ENCODE data around the gene ANKRD17. TPM values are rescaled to one million over a fixed set of nuclear protein-coding genes. Genes with fewer than 3 reads are reported as not detected.
"Not testable (repeated sequence)": the region's sequence is repeated elsewhere in the genome, so short reads cannot be mapped to it uniquely, and the experiment has no call there.

ANKRD17 gene
- total RNA-seq, 1 experiment from 2014 or later, result 66.8 TPM

DNA sequence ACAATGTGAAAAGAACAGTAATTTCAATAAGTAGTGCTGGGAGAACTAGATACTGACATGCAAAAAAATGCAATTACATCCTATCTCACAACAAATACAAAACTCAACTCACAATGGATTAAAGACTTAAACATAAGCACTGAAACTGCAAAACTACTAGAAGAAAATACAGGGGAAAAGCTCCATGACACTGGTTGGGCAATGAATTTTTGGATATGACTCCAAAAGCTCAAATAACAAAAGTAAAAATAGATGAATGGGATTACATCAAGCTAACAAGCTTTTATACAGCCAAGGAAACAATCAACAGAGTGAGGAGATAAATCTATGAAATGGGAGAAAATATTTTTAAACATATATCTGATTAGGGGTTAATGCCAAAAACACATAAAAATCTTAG lies 53.1 kb downstream of the ANKRD17 start:
- Mint-ChIP-seq H3K36me3 (ENCODE audit: insufficient read depth, unreplicated experiment) (peaks cover 7% of the 10 kb centered on the region), H3K4me1 (ENCODE audit: low read depth, unreplicated experiment) (peaks cover 9% of the 10 kb centered on the region), H3K9me3 (ENCODE audit: unreplicated experiment) (no peaks in the 10 kb centered on the region), H3K4me3 (ENCODE audit: unreplicated experiment) (no peak overlapping the region), H3K27me3 (ENCODE audit: insufficient read depth, unreplicated experiment) (no peaks in the 10 kb centered on the region), H3K27ac (ENCODE audit: unreplicated experiment) (no peak overlapping the region)
- H3K4me3 ChIP-seq (ENCODE audit: low read depth, low read length), result no peak overlapping the region
- TF ChIP-seq, protein P1, sequence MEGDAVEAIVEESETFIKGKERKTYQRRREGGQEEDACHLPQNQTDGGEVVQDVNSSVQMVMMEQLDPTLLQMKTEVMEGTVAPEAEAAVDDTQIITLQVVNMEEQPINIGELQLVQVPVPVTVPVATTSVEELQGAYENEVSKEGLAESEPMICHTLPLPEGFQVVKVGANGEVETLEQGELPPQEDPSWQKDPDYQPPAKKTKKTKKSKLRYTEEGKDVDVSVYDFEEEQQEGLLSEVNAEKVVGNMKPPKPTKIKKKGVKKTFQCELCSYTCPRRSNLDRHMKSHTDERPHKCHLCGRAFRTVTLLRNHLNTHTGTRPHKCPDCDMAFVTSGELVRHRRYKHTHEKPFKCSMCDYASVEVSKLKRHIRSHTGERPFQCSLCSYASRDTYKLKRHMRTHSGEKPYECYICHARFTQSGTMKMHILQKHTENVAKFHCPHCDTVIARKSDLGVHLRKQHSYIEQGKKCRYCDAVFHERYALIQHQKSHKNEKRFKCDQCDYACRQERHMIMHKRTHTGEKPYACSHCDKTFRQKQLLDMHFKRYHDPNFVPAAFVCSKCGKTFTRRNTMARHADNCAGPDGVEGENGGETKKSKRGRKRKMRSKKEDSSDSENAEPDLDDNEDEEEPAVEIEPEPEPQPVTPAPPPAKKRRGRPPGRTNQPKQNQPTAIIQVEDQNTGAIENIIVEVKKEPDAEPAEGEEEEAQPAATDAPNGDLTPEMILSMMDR (IDR thresholded peaks at IDR 0.05; ENCODE audit: insufficient read depth in 1 of 2, low read depth in 1 of 2, low read length in 1 of 2, severe bottlenecking in 1 of 2, unreplicated experiment in 1 of 2), result no peak
- no peaks in the 10 kb centered on the region for H3K27me3 ChIP-seq (replicated peaks; ENCODE audit: control insufficient read depth, insufficient read depth, low read length)
- no peaks in the 10 kb centered on the region for H3K9me3 ChIP-seq
- intact Hi-C loops (cut with micrococcal nuclease; ENCODE audit: unreplicated experiment), result no loop called here
- POLR2A ChIA-PET, result no interaction called here
- DNase-seq, result no peak
- CTCF ChIA-PET, result no interaction called here
- no TSS peak for BruUV-seq (replicated peaks)
- no peaks in the 10 kb centered on the region for H3K4me1 ChIP-seq
- H3K36me3 ChIP-seq (ENCODE audit: control insufficient read depth, insufficient read depth, low read length), result no peaks in the 10 kb centered on the region

DNA sequence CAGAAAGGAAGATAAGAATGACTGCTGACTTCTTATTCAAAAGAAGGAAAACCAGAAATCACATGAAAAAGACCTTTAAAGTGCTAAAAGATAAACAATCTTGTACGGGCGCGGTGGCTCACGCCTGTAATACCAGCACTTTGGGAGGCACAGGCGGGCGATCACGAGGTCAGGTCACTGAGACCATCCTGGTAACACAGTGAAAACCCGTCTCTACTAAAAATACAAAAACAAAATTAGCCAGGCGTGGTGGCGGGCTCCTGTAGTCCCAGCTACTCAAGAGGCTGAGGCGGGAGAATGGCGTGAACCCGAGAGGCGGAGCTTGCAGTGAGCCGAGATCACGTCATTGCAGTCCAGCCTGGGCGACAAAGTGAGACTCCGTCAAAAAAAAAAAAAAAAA lies 54.6 kb downstream of the ANKRD17 start:
- CTCF ChIA-PET; POLR2A ChIA-PET; H3K9me3 ChIP-seq; H3K27me3 ChIP-seq (replicated peaks; ENCODE audit: control insufficient read depth, insufficient read depth, low read length); H3K36me3 ChIP-seq (ENCODE audit: control insufficient read depth, insufficient read depth, low read length); H3K9me3 Mint-ChIP-seq (ENCODE audit: unreplicated experiment); H3K27me3 Mint-ChIP-seq (ENCODE audit: insufficient read depth, unreplicated experiment); H3K4me3 Mint-ChIP-seq (ENCODE audit: unreplicated experiment); H3K4me1 ChIP-seq; H3K27ac Mint-ChIP-seq (ENCODE audit: unreplicated experiment); BruUV-seq (replicated peaks); H3K4me1 Mint-ChIP-seq (ENCODE audit: low read depth, unreplicated experiment); DNase-seq; intact Hi-C loops (cut with micrococcal nuclease; ENCODE audit: unreplicated experiment); H3K36me3 Mint-ChIP-seq (ENCODE audit: insufficient read depth, unreplicated experiment); H3K4me3 ChIP-seq (ENCODE audit: low read depth, low read length): not testable (repeated sequence)

DNA sequence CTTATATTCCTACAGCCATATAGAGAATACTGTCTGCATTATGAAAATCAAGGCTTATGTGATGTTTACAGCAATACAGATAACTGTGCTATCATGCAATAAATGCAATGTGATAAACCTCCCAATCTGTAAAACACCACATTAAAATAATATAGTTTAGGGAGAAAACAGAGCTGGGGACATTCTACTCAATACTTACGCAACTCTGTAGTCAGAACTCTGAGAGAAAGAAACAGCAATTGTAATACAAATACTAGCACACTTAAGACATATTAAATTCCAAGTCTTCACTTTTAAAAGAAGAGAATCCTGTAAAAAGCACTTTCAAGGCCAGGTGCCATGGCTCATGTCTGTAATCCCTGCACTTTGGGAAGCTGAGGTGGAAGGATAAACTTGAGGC lies 61.4 kb downstream of the ANKRD17 start:
- Histone ChIP-seq H3K27me3 (replicated peaks; ENCODE audit: control insufficient read depth, insufficient read depth, low read length) (no peaks in the 10 kb centered on the region), H3K36me3 (ENCODE audit: control insufficient read depth, insufficient read depth, low read length) (no peaks in the 10 kb centered on the region), H3K9me3 (no peaks in the 10 kb centered on the region), H3K4me3 (ENCODE audit: low read depth, low read length) (no peak overlapping the region), H3K4me1 (no peaks in the 10 kb centered on the region)
- Mint-ChIP-seq H3K4me1 (ENCODE audit: low read depth, unreplicated experiment) (peaks cover 5% of the 10 kb centered on the region), H3K9me3 (ENCODE audit: unreplicated experiment) (no peaks in the 10 kb centered on the region), H3K27me3 (ENCODE audit: insufficient read depth, unreplicated experiment) (no peaks in the 10 kb centered on the region), H3K27ac (ENCODE audit: unreplicated experiment) (no peak overlapping the region), H3K4me3 (ENCODE audit: unreplicated experiment) (no peak overlapping the region), H3K36me3 (ENCODE audit: insufficient read depth, unreplicated experiment) (peaks cover 7% of the 10 kb centered on the region)
- ChIA-PET CTCF (interaction anchor here (0.7 kb wide), 1 partner anchor 18 kb away, joined by 3 read pairs; no protein-coding TSS in a partner anchor), POLR2A (no interaction called here)
- no peak for DNase-seq
- BruUV-seq (replicated peaks), result no TSS peak
- intact Hi-C loops (cut with micrococcal nuclease; ENCODE audit: unreplicated experiment), result no loop called here
- TF ChIP-seq, protein P1 (IDR thresholded peaks at IDR 0.05; ENCODE audit: insufficient read depth in 1 of 2, low read depth in 1 of 2, low read length in 1 of 2, severe bottlenecking in 1 of 2, unreplicated experiment in 1 of 2), result no peak

DNA sequence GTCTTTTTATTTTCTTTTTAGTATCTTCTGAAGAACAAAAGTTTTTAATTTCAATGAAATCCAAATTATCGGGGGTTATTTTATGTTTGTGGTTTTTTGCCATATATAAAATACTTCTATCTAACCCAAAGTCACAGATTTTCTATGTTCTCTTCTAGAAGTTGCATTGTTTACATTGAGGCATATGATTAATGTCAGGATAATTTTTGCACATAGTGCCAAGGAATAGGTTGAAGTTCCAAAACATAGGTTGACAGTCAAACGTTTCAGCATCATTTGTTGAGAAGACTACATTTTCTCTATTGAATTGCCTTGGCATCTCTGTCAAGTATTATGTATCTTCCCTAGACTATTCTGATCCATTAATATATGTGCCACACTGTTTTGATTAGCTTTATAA lies 64.5 kb downstream of the ANKRD17 start:
- no peak for DNase-seq
- H3K27me3 Mint-ChIP-seq (ENCODE audit: insufficient read depth, unreplicated experiment), result no peaks in the 10 kb centered on the region
- no peak overlapping the region for H3K4me3 Mint-ChIP-seq (ENCODE audit: unreplicated experiment)
- H3K36me3 ChIP-seq (ENCODE audit: control insufficient read depth, insufficient read depth, low read length), result no peaks in the 10 kb centered on the region
- no peaks in the 10 kb centered on the region for H3K9me3 Mint-ChIP-seq (ENCODE audit: unreplicated experiment)
- BruUV-seq (replicated peaks), result no TSS peak
- H3K4me3 ChIP-seq (ENCODE audit: low read depth, low read length), result no peak overlapping the region
- no peaks in the 10 kb centered on the region for H3K4me1 ChIP-seq
- peaks cover 7% of the 10 kb centered on the region for H3K36me3 Mint-ChIP-seq (ENCODE audit: insufficient read depth, unreplicated experiment)
- intact Hi-C loops (cut with micrococcal nuclease; ENCODE audit: unreplicated experiment), result no loop called here
- H3K27ac Mint-ChIP-seq (ENCODE audit: unreplicated experiment), result no peak overlapping the region
- TF ChIP-seq, protein P1 (IDR thresholded peaks at IDR 0.05; ENCODE audit: insufficient read depth in 1 of 2, low read depth in 1 of 2, low read length in 1 of 2, severe bottlenecking in 1 of 2, unreplicated experiment in 1 of 2), result no peak
- ChIA-PET CTCF (no interaction called here), POLR2A (no interaction called here)
- no peaks in the 10 kb centered on the region for H3K27me3 ChIP-seq (replicated peaks; ENCODE audit: control insufficient read depth, insufficient read depth, low read length)
- H3K9me3 ChIP-seq, result no peaks in the 10 kb centered on the region
- no peaks in the 10 kb centered on the region for H3K4me1 Mint-ChIP-seq (ENCODE audit: low read depth, unreplicated experiment)

All from Caco-2 (cell line).